Measurements from ENCODE around the gene ETV3L. TPM values are rescaled to one million over a fixed set of nuclear protein-coding genes. Genes with fewer than 3 reads are reported as not detected.
A peak's percentile ranks its signal among the peaks of the same experiment; 100 is the strongest.

ETV3L gene
- total RNA-seq, 1 experiment from 2014 or later: 0.13 TPM

- DNase-seq (ENCODE audit: low spot score) (no peak), ATAC-seq (peak; percentile 2; the same call in 1 of the 2 replicates)
- 0 out of 2 replicates have a peak, but pooled peaks have one; percentile 58 for TF ChIP-seq FOXP1 (CRISPR knock-in tag; IDR thresholded peaks at IDR 0.05; ENCODE audit: borderline replicate concordance)
- TF ChIP-seq CDX4 (CRISPR knock-in tag; IDR thresholded peaks at IDR 0.05; ENCODE audit: borderline replicate concordance): no peak
- no peak for TF ChIP-seq SOX15 (CRISPR knock-in tag; IDR thresholded peaks at IDR 0.05)
- TF ChIP-seq ZNF232 (CRISPR knock-in tag; IDR thresholded peaks at IDR 0.05): no peak
- no peak for TF ChIP-seq OVOL2 (CRISPR knock-in tag; IDR thresholded peaks at IDR 0.05; ENCODE audit: borderline replicate concordance)
- Mint-ChIP-seq H3K4me3 (no peak overlapping the region), H3K36me3 (no peaks in the 10 kb centered on the region), H3K27ac (peak overlapping the region; percentile 67), H3K27me3 (ENCODE audit: low read depth) (peaks cover 30% of the 10 kb centered on the region), H3K4me1 (peaks cover 76% of the 10 kb centered on the region), H3K9me3 (no peaks in the 10 kb centered on the region)
- POLR2A ChIA-PET: no interaction called here
- CTCF ChIA-PET: interaction anchor here (1.1 to 4.2 kb wide), 2 partner anchors 43 to 436 kb away, joined by 3 to 33 read pairs; partner anchors contain the start of gene NES
Observed at GRCh38 chr1:157113106-157113505, 13.5 kb upstream of the ETV3L start.

- Mint-ChIP-seq H3K9me3 (no peaks in the 10 kb centered on the region), H3K4me3 (peak overlapping the region; percentile 11; the same call in 1 of the 2 replicates), H3K36me3 (no peaks in the 10 kb centered on the region), H3K27me3 (ENCODE audit: low read depth) (peaks cover 36% of the 10 kb centered on the region), H3K4me1 (peaks cover 73% of the 10 kb centered on the region), H3K27ac (peak overlapping the region; percentile 9; the same call in 1 of the 2 replicates)
- POLR2A ChIA-PET: interaction anchor here (0.7 kb wide), 1 partner anchor 62 kb away, joined by 4 read pairs; no protein-coding TSS in a partner anchor
- CTCF ChIA-PET: interaction anchor here (0.9 to 1.1 kb wide), 3 partner anchors 22 to 435 kb away, joined by 3 to 5 read pairs (median 4); partner anchors contain the start of gene NES
- TF ChIP-seq SP1 (CRISPR knock-in tag; conservative IDR thresholded peaks at IDR 0.05): no peak
- TF ChIP-seq CDX4 (CRISPR knock-in tag; IDR thresholded peaks at IDR 0.05; ENCODE audit: borderline replicate concordance): no peak
- TF ChIP-seq ZNF138 (CRISPR knock-in tag; conservative IDR thresholded peaks at IDR 0.05): no peak
- no peak for TF ChIP-seq NR1H2 (CRISPR knock-in tag; IDR thresholded peaks at IDR 0.05)
- TF ChIP-seq NFYB (CRISPR knock-in tag; conservative IDR thresholded peaks at IDR 0.05; ENCODE audit: low read depth): no peak
- TF ChIP-seq RELA (CRISPR knock-in tag; IDR thresholded peaks at IDR 0.05; ENCODE audit: borderline replicate concordance): no peak
- TF ChIP-seq PRRX2 (CRISPR knock-in tag; IDR thresholded peaks at IDR 0.05): no peak
- no peak for TF ChIP-seq PREB (CRISPR knock-in tag; IDR thresholded peaks at IDR 0.05; ENCODE audit: borderline replicate concordance)
- no peak for TF ChIP-seq TEAD1 (CRISPR knock-in tag; IDR thresholded peaks at IDR 0.05)
- TF ChIP-seq HMGA2 (CRISPR knock-in tag; IDR thresholded peaks at IDR 0.05): no peak
- TF ChIP-seq ZNF263 (CRISPR knock-in tag; IDR thresholded peaks at IDR 0.05; ENCODE audit: low read depth): no peak
- no peak for TF ChIP-seq ZBTB21 (CRISPR knock-in tag; IDR thresholded peaks at IDR 0.05; ENCODE audit: borderline replicate concordance)
- DNase-seq (ENCODE audit: low spot score) (no peak), ATAC-seq (no peak)
Observed at GRCh38 chr1:157112186-157112867, 12.7 kb upstream of the ETV3L start.

GRCh38 chr1:157111396-157112165, 12.0 kb upstream of the ETV3L start:
- Mint-ChIP-seq H3K9me3 (no peaks in the 10 kb centered on the region), H3K27me3 (ENCODE audit: low read depth) (peaks cover 44% of the 10 kb centered on the region), H3K36me3 (no peaks in the 10 kb centered on the region), H3K27ac (no peak overlapping the region), H3K4me1 (peaks cover 67% of the 10 kb centered on the region), H3K4me3 (peak overlapping the region; percentile 45; the same call in 1 of the 2 replicates)
- CTCF ChIA-PET: interaction anchor here (0.9 to 3.0 kb wide), 4 partner anchors 21 to 45 kb away, joined by 4 to 33 read pairs (median 8); no protein-coding TSS in a partner anchor
- peak; percentile 59 for DNase-seq (ENCODE audit: low spot score)
- POLR2A ChIA-PET: interaction anchor here (0.7 kb wide), 1 partner anchor 61 kb away, joined by 4 read pairs; no protein-coding TSS in a partner anchor
- peak; percentile 75 for ATAC-seq
- TF ChIP-seq ATF2 (CRISPR knock-in tag; IDR thresholded peaks at IDR 0.05; ENCODE audit: borderline replicate concordance, low read depth) (no peak), SMAD4 (CRISPR knock-in tag; IDR thresholded peaks at IDR 0.05) (no peak), ZNF425 (CRISPR knock-in tag; conservative IDR thresholded peaks at IDR 0.05) (no peak), MAX (CRISPR knock-in tag; IDR thresholded peaks at IDR 0.05) (no peak), ATF6 (CRISPR knock-in tag; IDR thresholded peaks at IDR 0.05) (no peak), SP1 (CRISPR knock-in tag; conservative IDR thresholded peaks at IDR 0.05) (no peak)
